HCT116 (cell line): ENCODE results near the gene TRUB1. TPM values are rescaled to one million over a fixed set of nuclear protein-coding genes. Genes with fewer than 3 reads are reported as not detected.

Experiments
- ATAC-seq: fragments of 200-7000 bp; cut with Tn5 transposase; 2 replicates; pipeline ENCODE4 v1.9.1; 2020; ENCODE audit warnings: mild to moderate bottlenecking, moderate library complexity
- BruUV-seq: library from RNA; stranded (reverse); fragments of 400-500 nt; replicated peaks from 2 replicates; lab custom pipeline; 2021; lab: Mats Ljungman, UMichigan
- CTCF ChIA-PET: fragments of 300-600 bp; sonication (Branson Sonifier 250); formaldehyde crosslinking; loops from one replicate; lab custom pipeline; 2021; ENCODE audit warnings: antibody characterized with exemption; lab: Charles Lee
- POLR2A ChIA-PET: fragments of 300-600, 350-600 bp; sonication (Branson Sonifier 250); formaldehyde crosslinking; loops from one replicate; lab custom pipeline; 2021; ENCODE audit warnings: antibody characterized with exemption; lab: Charles Lee
- RAD21 ChIA-PET, 2 experiments: fragments of 300-600 bp; sonication (Branson Sonifier 250); formaldehyde crosslinking; loops; one replicate each; lab custom pipeline; 2023; ENCODE audit warnings: low total read pairs in 2 of 2; ENCODE audit not compliant: uncharacterized antibody in 2 of 2, unreplicated experiment in 2 of 2, low non-redundant PET in 1 of 2; lab: Charles Lee
- DNase-seq: peaks from one replicate; pipeline ENCODE4 v3.0.0-alpha.2; 2010; ENCODE audit warnings: low read depth, low spot score
- H2AFZ ChIP-seq: fragments of 200-600 bp; shearing (Covaris generic), sonication (generic); 2 replicates; pipeline ENCODE4 v1.6.1; 2017; ENCODE audit warnings: low read depth, mixed run types, mixed read lengths, antibody characterized with exemption, low read length; ENCODE audit not compliant: poor library complexity, severe bottlenecking
- H3K27ac ChIP-seq: 2 replicates; pipeline ENCODE4 v1.5.1; 2012; ENCODE audit warnings: low read depth, low read length
- H3K27me3 ChIP-seq: fragments of 200-600 bp; sonication (generic); 2 replicates; pipeline ENCODE4 v1.6.1; 2016; ENCODE audit warnings: mixed run types, low read length, mixed read lengths; ENCODE audit not compliant: insufficient read depth
- H3K36me3 ChIP-seq, 2 experiments: fragments of 200-500 bp in 1 of 2; fragments of 200-600 bp in 1 of 2; sonication (Bioruptor generic) in 1 of 2; sonication (generic) in 1 of 2; 2 replicates each; pipeline versions ENCODE4 v1.5.1 to v1.6.1; 2014 to 2016; ENCODE audit warnings: low read length in 2 of 2, inconsistent platforms in 1 of 2, mixed read lengths in 1 of 2, mixed run types in 1 of 2; ENCODE audit not compliant: insufficient read depth in 2 of 2, control insufficient read depth in 1 of 2
- H3K4me1 ChIP-seq, 2 experiments: fragments of 200-600 bp in 1 of 2; sonication (generic) in 1 of 2; 2 replicates each; pipeline versions ENCODE4 v1.5.1 to v1.6.1; 2012 to 2017; ENCODE audit warnings: low read length in 2 of 2, inconsistent platforms in 1 of 2, mild to moderate bottlenecking in 1 of 2, mixed read lengths in 1 of 2, mixed run types in 1 of 2, moderate library complexity in 1 of 2; ENCODE audit not compliant: insufficient read depth in 2 of 2, control insufficient read depth in 1 of 2
- H3K4me2 ChIP-seq: fragments of 200-600 bp; sonication (generic); 2 replicates; pipeline ENCODE4 v1.6.1; 2017; ENCODE audit warnings: mixed run types, low read length, mixed read lengths
- H3K4me3 ChIP-seq, 2 experiments: fragments of 200-600 bp in 1 of 2; sonication (generic) in 1 of 2; replicated peaks in 1 of 2; 2 replicates each; pipeline ENCODE4 v1.5.1; 2011 to 2016; ENCODE audit warnings: low read length in 2 of 2, control low read depth in 1 of 2, low read depth in 1 of 2, mild to moderate bottlenecking in 1 of 2, mixed read lengths in 1 of 2, mixed run types in 1 of 2
- H3K79me2 ChIP-seq: fragments of 200-600 bp; sonication (generic); 2 replicates; pipeline ENCODE4 v1.6.1; 2017; ENCODE audit warnings: mild to moderate bottlenecking, mixed run types, low read length, moderate library complexity, mixed read lengths; ENCODE audit not compliant: insufficient read depth
- H3K9ac ChIP-seq: fragments of 200-600 bp; sonication (generic); 2 replicates; pipeline ENCODE4 v1.6.1; 2016; ENCODE audit warnings: low read length, mixed read lengths
- H3K9me2 ChIP-seq: fragments of 200-600 bp; sonication (generic), shearing (Covaris generic); 2 replicates; pipeline ENCODE4 v1.6.1; 2017; ENCODE audit warnings: mixed run types, mild to moderate bottlenecking, moderate library complexity; ENCODE audit not compliant: insufficient read depth
- H3K9me3 ChIP-seq, 2 experiments: fragments of 200-500 bp in 1 of 2; fragments of 200-600 bp in 1 of 2; sonication (Bioruptor generic) in 1 of 2; sonication (generic) in 1 of 2; 2 replicates each; pipeline ENCODE4 v1.6.1; 2014 to 2017; ENCODE audit warnings: low read length in 2 of 2, mixed read lengths in 2 of 2, inconsistent platforms in 1 of 2, low read depth in 1 of 2, mild to moderate bottlenecking in 1 of 2, mixed run types in 1 of 2, moderate library complexity in 1 of 2; ENCODE audit not compliant: control insufficient read depth in 1 of 2, insufficient read depth in 1 of 2
- H4K20me1 ChIP-seq: fragments of 200-600 bp; sonication (generic), shearing (Covaris generic); 2 replicates; pipeline ENCODE4 v1.6.1; 2017; ENCODE audit warnings: mixed run types, mild to moderate bottlenecking, moderate library complexity; ENCODE audit not compliant: insufficient read depth
- ATF3 ChIP-seq: IDR thresholded peaks from 2 replicates; pipeline ENCODE4 v1.6.1; 2012
- CBX3 ChIP-seq: IDR thresholded peaks from 2 replicates; pipeline ENCODE4 v1.6.1; 2012; ENCODE audit warnings: low read depth
- CEBPB ChIP-seq: IDR thresholded peaks from 2 replicates; pipeline ENCODE4 v1.6.1; 2012; ENCODE audit warnings: low read depth
- EGR1 ChIP-seq: IDR thresholded peaks from 2 replicates; pipeline ENCODE4 v1.6.1; 2012; ENCODE audit warnings: low read depth
- ELF1 ChIP-seq: IDR thresholded peaks from 2 replicates; pipeline ENCODE4 v1.6.1; 2012; ENCODE audit warnings: low read depth, borderline replicate concordance
- EZH2 ChIP-seq: fragments of 200-600 bp; sonication (generic); IDR thresholded peaks from 2 replicates; pipeline ENCODE4 v1.6.1; 2017; ENCODE audit warnings: antibody characterized with exemption, mixed run types
- FOSL1 ChIP-seq: IDR thresholded peaks from 2 replicates; pipeline ENCODE4 v1.6.1; 2012; ENCODE audit warnings: low read depth
- JUND ChIP-seq: IDR thresholded peaks from 2 replicates; pipeline ENCODE4 v1.6.1; 2012
- POLR2A ChIP-seq: IDR thresholded peaks from 2 replicates; pipeline ENCODE4 v1.7.0; 2011; ENCODE audit warnings: borderline replicate concordance; ENCODE audit not compliant: insufficient read depth, insufficient read length; ENCODE audit errors: extremely low read depth
- POLR2AphosphoS5 ChIP-seq: IDR thresholded peaks from 2 replicates; pipeline ENCODE4 v1.6.1; 2011; ENCODE audit warnings: mild to moderate bottlenecking, low read depth, low read length, moderate library complexity
- RAD21 ChIP-seq: IDR thresholded peaks from 2 replicates; pipeline ENCODE4 v1.6.1; 2012; ENCODE audit warnings: low read depth, mild to moderate bottlenecking
- REST ChIP-seq: IDR thresholded peaks from 2 replicates; pipeline ENCODE4 v1.6.1; 2012; ENCODE audit warnings: low read depth
- SIN3A ChIP-seq: IDR thresholded peaks from 2 replicates; pipeline ENCODE4 v1.6.1; 2012; ENCODE audit warnings: low read depth
- SP1 ChIP-seq: IDR thresholded peaks from 2 replicates; pipeline ENCODE4 v1.6.1; 2012; ENCODE audit warnings: low read depth
- SRF ChIP-seq: IDR thresholded peaks from 2 replicates; pipeline ENCODE4 v1.6.1; 2012; ENCODE audit warnings: low read depth
- TCF7L2 ChIP-seq: IDR thresholded peaks from 2 replicates; pipeline ENCODE4 v1.7.0; 2011; ENCODE audit warnings: borderline replicate concordance, inconsistent platforms; ENCODE audit not compliant: insufficient read depth, insufficient read length; ENCODE audit errors: extremely low read depth
- ZBTB33 ChIP-seq: IDR thresholded peaks from 2 replicates; pipeline ENCODE4 v1.6.1; 2011; ENCODE audit warnings: mild to moderate bottlenecking, low read length, moderate library complexity; ENCODE audit not compliant: insufficient replicate concordance; ENCODE audit errors: extremely low read depth
- ZFX ChIP-seq: fragments of 450-650 bp; IDR thresholded peaks from 2 replicates; pipeline ENCODE4 v1.6.1; 2017
- ZNF274 ChIP-seq: fragments of 200-500 bp; sonication (Bioruptor generic); IDR thresholded peaks from 2 replicates; pipeline ENCODE4 v1.6.1; 2014; ENCODE audit warnings: mild to moderate bottlenecking, low read depth, low read length, inconsistent platforms
- intact Hi-C: fragments of 100-400 bp; cut with micrococcal nuclease; formaldehyde crosslinking; loops from 2 replicates; pipeline ENCODE4 v1.10.0; 2022
- total RNA-seq: library from RNA; stranded (reverse); gene quantifications from one replicate; pipeline ENCODE4 v1.2.1, GENCODE V29; 2021; ENCODE audit not compliant: unreplicated experiment

Gene TRUB1
- total RNA-seq, 1 experiment from 2014 or later: 44.1 TPM

DNA sequence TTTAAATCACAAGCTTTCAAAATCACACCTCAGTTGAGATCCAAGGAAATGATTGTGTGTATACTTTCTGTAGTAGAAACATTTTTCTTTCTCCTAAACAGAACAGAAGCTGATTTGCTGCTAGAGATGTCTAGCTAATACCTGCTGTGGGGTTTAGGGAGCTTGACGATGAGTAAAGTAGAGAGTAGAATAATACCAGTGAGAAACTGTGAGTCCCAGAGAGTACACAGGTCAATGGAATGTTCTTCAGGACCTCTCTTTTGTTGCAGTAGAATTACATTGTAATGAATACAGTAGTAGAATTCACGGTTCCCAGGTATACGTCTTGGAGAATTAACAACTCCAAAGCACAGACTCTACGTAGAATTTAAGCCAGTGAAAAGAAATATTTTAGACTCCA, 18.0 kb downstream of the TRUB1 start (continued):
- no peak for TF ChIP-seq POLR2A
- TF ChIP-seq SIN3A: no peak
- TF ChIP-seq EGR1: no peak
- TF ChIP-seq, all 23 proteins: peak for 0

GRCh38 chr10:114956466-114956865, 18.5 kb downstream of the TRUB1 start:
- no peak for ATAC-seq
- Histone ChIP-seq H2AFZ (no peak overlapping the region), H3K79me2 (peaks cover 71% of the 10 kb centered on the region), H3K9me2 (no peaks in the 10 kb centered on the region), H3K27ac (no peak overlapping the region), H3K9me3 (no peaks in the 10 kb centered on the region), H3K4me1 (no peaks in the 10 kb centered on the region), H3K9ac (no peak overlapping the region), H3K27me3 (no peaks in the 10 kb centered on the region), H3K4me2 (no peak overlapping the region), H3K36me3 (peaks cover 0 to 6% of the 10 kb centered on the region in 2 experiments; a peak in 2 of 4 replicates), H4K20me1 (no peaks in the 10 kb centered on the region), H3K4me3 (no peak overlapping the region)
- no peak for DNase-seq
- POLR2A ChIA-PET: interaction anchor here (1.0 kb wide), 1 partner anchor 9 kb away, joined by 3 read pairs; no protein-coding TSS in a partner anchor
- intact Hi-C loops: no loop called here
- BruUV-seq: no TSS peak
- TF ChIP-seq CBX3 (no peak), ZFX (no peak), TCF7L2 (no peak), FOSL1 (no peak), CEBPB (no peak), EGR1 (no peak), JUND (no peak), SP1 (no peak), ATF3 (no peak), SRF (no peak), EZH2 (no peak), POLR2AphosphoS5 (no peak), RAD21 (no peak), SIN3A (no peak), POLR2A (no peak), REST (no peak), ZNF274 (no peak), ELF1 (no peak), ZBTB33 (no peak)
- CTCF ChIA-PET: no interaction called here
- RAD21 ChIA-PET: no interaction called here
